Measurements from ENCODE around the gene CLOCK.

CLOCK gene

DNA sequence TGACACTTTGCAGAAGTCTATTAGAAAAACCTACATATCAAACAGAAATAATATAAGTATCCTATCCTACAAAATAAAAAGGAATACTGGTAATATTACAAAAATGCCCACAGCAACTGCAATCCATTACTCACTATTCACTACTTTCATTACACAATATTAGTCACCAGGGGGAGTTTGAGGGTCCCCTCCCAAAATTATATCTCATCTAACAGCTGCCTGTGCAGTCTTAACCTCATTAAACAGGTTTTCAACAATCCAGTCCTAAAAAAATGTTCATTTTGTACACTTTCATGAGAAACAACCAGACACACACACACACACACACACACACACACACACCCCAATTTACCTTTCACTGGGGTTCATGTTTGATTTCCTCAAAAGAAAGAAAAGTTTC is 2.9 kb downstream of the CLOCK start:
- DNase-seq (ENCODE audit: low spot score) = peak; percentile 28

- DNase-seq (ENCODE audit: low spot score) = no peak
Observed at GRCh38 chr4:55540271-55540670, 6.4 kb downstream of the CLOCK start.

- no peak for DNase-seq (ENCODE audit: low spot score)
Observed at GRCh38 chr4:55539658-55540057, 7.1 kb downstream of the CLOCK start.

- no peak for DNase-seq (ENCODE audit: low spot score)
Observed at GRCh38 chr4:55538531-55538930, 8.2 kb downstream of the CLOCK start.

- no peak for DNase-seq (ENCODE audit: low spot score)
Observed at GRCh38 chr4:55534306-55534705, 12.4 kb downstream of the CLOCK start.

GRCh38 chr4:55530691-55531090 is 16.0 kb downstream of the CLOCK start:
- DNase-seq (ENCODE audit: low spot score) = no peak

GRCh38 chr4:55530167-55530566 is 16.5 kb downstream of the CLOCK start:
- DNase-seq (ENCODE audit: low spot score) = no peak

DNA sequence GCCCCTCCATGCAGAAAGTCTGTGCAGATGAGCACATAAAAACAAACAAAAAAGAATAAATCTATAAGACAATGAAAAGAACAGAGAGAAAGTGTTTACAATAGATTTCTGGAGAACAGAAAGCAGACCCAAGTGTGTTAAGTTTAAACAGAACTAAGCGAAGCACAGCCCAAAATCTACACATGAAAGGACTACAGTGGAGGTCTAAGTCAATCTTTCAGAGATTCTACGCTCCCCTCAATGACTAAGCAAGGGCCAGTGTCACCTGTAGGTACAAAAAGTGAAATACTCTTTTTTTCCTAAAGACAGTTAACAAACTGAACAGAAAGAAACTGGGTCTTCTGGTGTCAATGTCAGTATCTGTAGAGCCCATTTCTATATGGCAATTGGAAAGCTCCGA is 18.2 kb downstream of the CLOCK start:
- no peak for DNase-seq (ENCODE audit: low spot score)

GRCh38 chr4:55524844-55525571 is 21.7 kb downstream of the CLOCK start:
- no peak for DNase-seq (ENCODE audit: low spot score)

- no peak for DNase-seq (ENCODE audit: low spot score)
Observed at GRCh38 chr4:55518442-55518841, 28.3 kb downstream of the CLOCK start.

- DNase-seq (ENCODE audit: low spot score) = no peak
Observed at GRCh38 chr4:55517526-55518229, 29.0 kb downstream of the CLOCK start.

GRCh38 chr4:55512922-55513571 is 33.7 kb downstream of the CLOCK start:
- no peak for DNase-seq (ENCODE audit: low spot score)

- DNase-seq (ENCODE audit: low spot score) = no peak
Observed at GRCh38 chr4:55512077-55512476, 34.6 kb downstream of the CLOCK start.

GRCh38 chr4:55510685-55511084 is 36.0 kb downstream of the CLOCK start:
- DNase-seq (ENCODE audit: low spot score) = no peak

DNA sequence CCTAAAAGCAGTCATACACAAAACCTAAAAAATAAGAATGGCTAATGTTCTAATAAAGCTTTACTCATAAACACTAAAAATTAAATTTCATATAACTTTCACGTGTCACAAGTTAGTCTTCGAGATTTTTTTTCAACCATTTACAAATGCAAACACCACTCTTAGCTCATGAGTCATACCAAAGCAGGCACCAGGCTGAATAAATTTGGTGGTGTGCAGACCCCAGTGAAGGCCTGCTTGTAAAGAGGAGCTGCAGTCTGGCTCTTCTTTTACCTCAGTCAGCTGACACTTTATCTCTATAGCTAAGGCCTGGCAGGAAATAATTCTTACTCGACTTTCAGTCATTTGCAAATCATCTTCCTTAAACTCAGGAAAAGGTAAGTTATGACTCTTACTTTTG is 37.4 kb downstream of the CLOCK start:
- no peak for DNase-seq (ENCODE audit: low spot score)

DNA sequence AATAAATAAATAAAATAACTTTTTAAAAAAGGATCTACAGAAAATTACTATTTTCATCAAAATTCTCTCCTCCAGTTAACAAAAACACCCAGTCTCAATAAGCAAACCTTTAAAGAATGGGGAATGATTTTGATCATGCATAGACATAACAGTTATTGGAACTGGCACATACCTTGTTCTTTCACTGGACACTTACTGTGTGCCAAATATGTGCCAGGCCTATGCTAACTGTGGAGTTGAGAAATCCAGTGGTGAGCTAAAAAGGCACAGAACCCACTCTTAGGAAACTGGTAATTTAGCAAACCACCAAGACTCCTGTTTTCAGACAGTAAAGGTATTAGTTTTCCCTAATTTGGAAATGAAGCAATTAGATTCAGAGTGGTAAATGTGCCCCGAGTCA is 39.1 kb downstream of the CLOCK start:
- DNase-seq (ENCODE audit: low spot score) = no peak

- peak; percentile 3 for DNase-seq (ENCODE audit: low spot score)
Observed at GRCh38 chr4:55503169-55503568, 43.5 kb downstream of the CLOCK start.

DNA sequence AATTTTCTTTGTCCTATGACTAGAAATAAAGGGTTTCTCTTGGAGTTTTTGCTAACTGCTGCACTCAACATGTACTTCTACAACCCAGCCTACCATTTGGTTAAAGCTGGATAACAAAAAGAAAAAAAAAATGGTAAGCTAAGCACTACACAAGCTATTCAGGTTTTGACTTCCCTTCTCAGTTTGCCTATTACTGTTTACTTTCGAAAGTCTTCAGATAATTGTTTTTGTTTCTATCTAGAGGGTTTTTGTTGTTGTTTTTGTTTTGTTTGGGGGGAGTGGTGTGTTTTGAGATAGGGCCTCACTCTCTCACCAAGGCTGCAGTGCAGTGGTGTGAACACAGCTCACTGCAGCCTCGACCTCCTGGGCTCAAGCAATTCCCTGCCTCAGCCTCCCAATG is 46.6 kb downstream of the CLOCK start:
- no peak for DNase-seq (ENCODE audit: low spot score)

DNA sequence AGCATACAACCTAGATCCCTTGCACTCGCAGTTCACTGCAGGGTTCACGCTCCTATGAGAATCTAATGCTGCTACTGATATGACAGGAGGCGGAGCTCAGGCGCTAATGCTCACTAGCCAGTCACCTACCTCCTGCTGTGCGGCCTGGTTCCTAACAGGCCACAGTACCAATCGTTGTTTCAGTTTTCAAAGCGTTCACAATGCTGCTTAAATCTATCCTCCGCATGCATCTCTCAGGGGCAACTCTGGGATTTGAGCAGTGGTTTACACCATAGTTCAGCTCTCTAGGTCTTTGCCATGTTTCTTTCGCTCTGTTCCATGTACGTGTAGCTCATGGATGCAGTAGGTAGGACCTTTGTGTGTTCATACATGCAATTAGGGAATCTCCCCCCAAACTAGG is 47.2 kb downstream of the CLOCK start:
- no peak for DNase-seq (ENCODE audit: low spot score)

GRCh38 chr4:55498051-55498450 is 48.7 kb downstream of the CLOCK start:
- DNase-seq (ENCODE audit: low spot score) = no peak

GRCh38 chr4:55491486-55491885 is 55.2 kb downstream of the CLOCK start:
- no peak for DNase-seq (ENCODE audit: low spot score)

DNA sequence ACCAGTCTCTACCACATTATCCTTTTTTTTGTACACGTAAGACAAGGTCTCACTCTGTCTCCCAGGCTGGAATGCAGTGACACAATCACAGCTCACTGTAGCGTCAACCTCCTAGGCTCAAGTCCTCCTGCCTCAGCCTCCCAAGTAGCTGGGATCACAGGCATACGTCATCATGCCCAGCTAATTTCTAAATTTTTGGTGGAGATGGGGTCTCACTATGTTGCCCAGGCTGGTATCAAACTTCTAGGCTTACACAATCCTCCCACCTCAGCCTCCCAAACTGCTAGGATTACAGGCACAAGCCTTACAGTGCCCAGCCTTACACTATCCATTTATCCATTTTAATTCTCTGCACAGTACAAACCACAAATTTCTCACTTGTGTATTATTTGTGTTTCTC is 58.0 kb downstream of the CLOCK start:
- DNase-seq (ENCODE audit: low spot score) = no peak

DNA sequence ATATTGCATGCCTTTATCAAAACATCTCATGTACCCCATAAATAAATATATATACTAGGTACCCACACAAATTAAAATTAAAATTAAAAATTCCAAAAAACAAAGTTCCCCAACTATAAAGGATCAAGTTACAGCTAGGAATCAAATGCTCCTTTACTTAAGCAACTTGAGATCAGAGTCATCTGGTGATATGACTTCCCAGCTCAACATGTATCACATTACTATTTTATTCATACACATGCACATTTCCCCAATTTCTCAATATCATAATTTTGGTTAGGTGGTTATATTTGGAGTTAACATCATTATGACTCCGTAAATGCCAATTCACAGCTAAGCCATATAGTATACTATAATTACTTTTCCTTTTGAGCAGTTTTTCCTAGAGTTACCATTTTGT is 60.9 kb downstream of the CLOCK start:
- no peak for DNase-seq (ENCODE audit: low spot score)

All from CD4-positive, alpha-beta T cell treated with Interleukin-15 for 4 hours (primary cell).